ENCODE measurements around the gene TESMIN. TPM values are rescaled to one million over a fixed set of nuclear protein-coding genes. Genes with fewer than 3 reads are reported as not detected.

Gene TESMIN
- total RNA-seq, 2 experiments from 2014 or later, result 8.2 to 9.5 TPM

GRCh38 chr11:68685656-68686380 lies 65.5 kb downstream of the TESMIN start:
- Mint-ChIP-seq H3K36me3 (ENCODE audit: low read depth) (no peaks in the 10 kb centered on the region), H3K27ac (no peak overlapping the region), H3K27me3 (ENCODE audit: low read depth) (peaks cover 56% of the 10 kb centered on the region), H3K9me3 (ENCODE audit: insufficient read depth) (no peaks in the 10 kb centered on the region), H3K4me3 (no peak overlapping the region), H3K4me1 (ENCODE audit: low read depth) (peaks cover 16% of the 10 kb centered on the region)
- CTCF ChIA-PET, result no interaction called here
- DNase-seq (no peak), ATAC-seq (no peak)
- POLR2A ChIA-PET, result no interaction called here

GRCh38 chr11:68684385-68685356 lies 66.6 kb downstream of the TESMIN start, which contains the start of gene GAL:
Gene GAL (plus strand): TSS chr11:68684544. CDS start chr11:68684924, 380 bp downstream.
- ATAC-seq (peak; percentile 50), DNase-seq (no peak)
- Mint-ChIP-seq H3K27ac (no peak within 1 kb of the TSS), H3K9me3 (ENCODE audit: insufficient read depth) (no peaks in the 10 kb centered on the region), H3K36me3 (ENCODE audit: low read depth) (no peaks in the 10 kb centered on the region), H3K4me3 (no peak within 1 kb of the TSS), H3K4me1 (ENCODE audit: low read depth) (peaks cover 5% of the 10 kb centered on the region), H3K27me3 (ENCODE audit: low read depth) (peaks cover 51% of the 10 kb centered on the region)
- ChIA-PET CTCF (no interaction called here), POLR2A (no interaction called here)

- POLR2A ChIA-PET, result no interaction called here
- no peaks in the 10 kb centered on the region for H3K9me3 Mint-ChIP-seq (ENCODE audit: insufficient read depth)
- peaks cover 47% of the 10 kb centered on the region for H3K27me3 Mint-ChIP-seq (ENCODE audit: low read depth)
- DNase-seq (no peak), ATAC-seq (no peak)
- no peak overlapping the region for H3K4me3 Mint-ChIP-seq
- H3K4me1 Mint-ChIP-seq (ENCODE audit: low read depth), result peaks cover 4% of the 10 kb centered on the region
- no peak overlapping the region for H3K27ac Mint-ChIP-seq
- CTCF ChIA-PET, result no interaction called here
- H3K36me3 Mint-ChIP-seq (ENCODE audit: low read depth), result no peaks in the 10 kb centered on the region
Measured at GRCh38 chr11:68683536-68684384, 67.6 kb downstream of the TESMIN start.

GRCh38 chr11:68683121-68683520 lies 68.2 kb downstream of the TESMIN start:
- ATAC-seq (no peak), DNase-seq (no peak)
- Mint-ChIP-seq H3K27me3 (ENCODE audit: low read depth) (peaks cover 44% of the 10 kb centered on the region), H3K36me3 (ENCODE audit: low read depth) (no peaks in the 10 kb centered on the region), H3K4me3 (no peak overlapping the region), H3K27ac (no peak overlapping the region), H3K4me1 (ENCODE audit: low read depth) (peaks cover 4% of the 10 kb centered on the region), H3K9me3 (ENCODE audit: insufficient read depth) (no peaks in the 10 kb centered on the region)
- CTCF ChIA-PET, result no interaction called here
- POLR2A ChIA-PET, result no interaction called here

GRCh38 chr11:68682531-68682961 lies 68.8 kb downstream of the TESMIN start:
- Mint-ChIP-seq H3K36me3 (ENCODE audit: low read depth) (no peaks in the 10 kb centered on the region), H3K27me3 (ENCODE audit: low read depth) (peaks cover 42% of the 10 kb centered on the region), H3K4me1 (ENCODE audit: low read depth) (peaks cover 4% of the 10 kb centered on the region), H3K9me3 (ENCODE audit: insufficient read depth) (no peaks in the 10 kb centered on the region), H3K27ac (no peak overlapping the region), H3K4me3 (no peak overlapping the region)
- no peak for DNase-seq
- ChIA-PET POLR2A (no interaction called here), CTCF (no interaction called here)
- no peak for ATAC-seq

- no peak for ATAC-seq
Measured at GRCh38 chr11:68680541-68681231, 70.6 kb downstream of the TESMIN start.

GRCh38 chr11:68678031-68678441 lies 73.3 kb downstream of the TESMIN start:
- Mint-ChIP-seq H3K4me1 (ENCODE audit: low read depth) (peaks cover 3% of the 10 kb centered on the region), H3K36me3 (ENCODE audit: low read depth) (no peaks in the 10 kb centered on the region), H3K9me3 (ENCODE audit: insufficient read depth) (no peaks in the 10 kb centered on the region), H3K27me3 (ENCODE audit: low read depth) (peaks cover 15% of the 10 kb centered on the region), H3K27ac (no peak overlapping the region), H3K4me3 (no peak overlapping the region)
- ATAC-seq, result no peak
- no peak for DNase-seq
- ChIA-PET CTCF (no interaction called here), POLR2A (no interaction called here)

More at GRCh38 chr11:68680541-68681231, 70.6 kb downstream of the TESMIN start:
- no peak overlapping the region for H3K4me3 Mint-ChIP-seq
- POLR2A ChIA-PET, result no interaction called here
- no peak for DNase-seq
- H3K27ac Mint-ChIP-seq, result no peak overlapping the region
- H3K4me1 Mint-ChIP-seq (ENCODE audit: low read depth), result peaks cover 4% of the 10 kb centered on the region
- H3K27me3 Mint-ChIP-seq (ENCODE audit: low read depth), result peaks cover 28% of the 10 kb centered on the region
- no peaks in the 10 kb centered on the region for H3K36me3 Mint-ChIP-seq (ENCODE audit: low read depth)
- no peaks in the 10 kb centered on the region for H3K9me3 Mint-ChIP-seq (ENCODE audit: insufficient read depth)
- CTCF ChIA-PET, result no interaction called here

- no peak overlapping the region for H3K4me3 Mint-ChIP-seq
- POLR2A ChIA-PET, result no interaction called here
- no peaks in the 10 kb centered on the region for H3K36me3 Mint-ChIP-seq (ENCODE audit: low read depth)
- H3K27ac Mint-ChIP-seq, result no peak overlapping the region
- CTCF ChIA-PET, result no interaction called here
- H3K9me3 Mint-ChIP-seq (ENCODE audit: insufficient read depth), result no peaks in the 10 kb centered on the region
- peaks cover 10% of the 10 kb centered on the region for H3K27me3 Mint-ChIP-seq (ENCODE audit: low read depth)
- no peak for ATAC-seq
- no peaks in the 10 kb centered on the region for H3K4me1 Mint-ChIP-seq (ENCODE audit: low read depth)
- DNase-seq, result no peak
Measured at GRCh38 chr11:68677432-68677831, 73.9 kb downstream of the TESMIN start.

GRCh38 chr11:68674461-68674860 lies 76.9 kb downstream of the TESMIN start:
- Mint-ChIP-seq H3K27me3 (ENCODE audit: low read depth) (peaks cover 8% of the 10 kb centered on the region), H3K4me3 (no peak overlapping the region), H3K9me3 (ENCODE audit: insufficient read depth) (no peaks in the 10 kb centered on the region), H3K36me3 (ENCODE audit: low read depth) (no peaks in the 10 kb centered on the region), H3K4me1 (ENCODE audit: low read depth) (no peaks in the 10 kb centered on the region), H3K27ac (no peak overlapping the region)
- CTCF ChIA-PET, result no interaction called here
- DNase-seq, result no peak
- POLR2A ChIA-PET, result no interaction called here
- no peak for ATAC-seq

- CTCF ChIA-PET, result no interaction called here
- DNase-seq (no peak), ATAC-seq (no peak)
- peaks cover 8% of the 10 kb centered on the region for H3K27me3 Mint-ChIP-seq (ENCODE audit: low read depth)
- H3K36me3 Mint-ChIP-seq (ENCODE audit: low read depth), result no peaks in the 10 kb centered on the region
- no peak overlapping the region for H3K4me3 Mint-ChIP-seq
- H3K9me3 Mint-ChIP-seq (ENCODE audit: insufficient read depth), result no peaks in the 10 kb centered on the region
- no peaks in the 10 kb centered on the region for H3K4me1 Mint-ChIP-seq (ENCODE audit: low read depth)
- no peak overlapping the region for H3K27ac Mint-ChIP-seq
- POLR2A ChIA-PET, result no interaction called here
Measured at GRCh38 chr11:68673991-68674390, 77.3 kb downstream of the TESMIN start.

GRCh38 chr11:68673306-68673945 lies 77.9 kb downstream of the TESMIN start:
- no peak overlapping the region for H3K4me3 Mint-ChIP-seq
- no peak for ATAC-seq
- no peaks in the 10 kb centered on the region for H3K36me3 Mint-ChIP-seq (ENCODE audit: low read depth)
- CTCF ChIA-PET, result no interaction called here
- no peak for DNase-seq
- no peaks in the 10 kb centered on the region for H3K4me1 Mint-ChIP-seq (ENCODE audit: low read depth)
- POLR2A ChIA-PET, result no interaction called here
- no peak overlapping the region for H3K27ac Mint-ChIP-seq
- H3K27me3 Mint-ChIP-seq (ENCODE audit: low read depth), result peaks cover 8% of the 10 kb centered on the region
- no peaks in the 10 kb centered on the region for H3K9me3 Mint-ChIP-seq (ENCODE audit: insufficient read depth)
